NCI-H345 treated with DMSO at 0.1 percent for 48 hours (cell line): ENCODE measurements around the gene BAIAP2.

Experiments used
- DNase-seq: peaks from one replicate; lab custom pipeline; 2025; ENCODE audit not compliant: unreplicated experiment; lab: John Stamatoyannopoulos, UW

BAIAP2 gene

DNA sequence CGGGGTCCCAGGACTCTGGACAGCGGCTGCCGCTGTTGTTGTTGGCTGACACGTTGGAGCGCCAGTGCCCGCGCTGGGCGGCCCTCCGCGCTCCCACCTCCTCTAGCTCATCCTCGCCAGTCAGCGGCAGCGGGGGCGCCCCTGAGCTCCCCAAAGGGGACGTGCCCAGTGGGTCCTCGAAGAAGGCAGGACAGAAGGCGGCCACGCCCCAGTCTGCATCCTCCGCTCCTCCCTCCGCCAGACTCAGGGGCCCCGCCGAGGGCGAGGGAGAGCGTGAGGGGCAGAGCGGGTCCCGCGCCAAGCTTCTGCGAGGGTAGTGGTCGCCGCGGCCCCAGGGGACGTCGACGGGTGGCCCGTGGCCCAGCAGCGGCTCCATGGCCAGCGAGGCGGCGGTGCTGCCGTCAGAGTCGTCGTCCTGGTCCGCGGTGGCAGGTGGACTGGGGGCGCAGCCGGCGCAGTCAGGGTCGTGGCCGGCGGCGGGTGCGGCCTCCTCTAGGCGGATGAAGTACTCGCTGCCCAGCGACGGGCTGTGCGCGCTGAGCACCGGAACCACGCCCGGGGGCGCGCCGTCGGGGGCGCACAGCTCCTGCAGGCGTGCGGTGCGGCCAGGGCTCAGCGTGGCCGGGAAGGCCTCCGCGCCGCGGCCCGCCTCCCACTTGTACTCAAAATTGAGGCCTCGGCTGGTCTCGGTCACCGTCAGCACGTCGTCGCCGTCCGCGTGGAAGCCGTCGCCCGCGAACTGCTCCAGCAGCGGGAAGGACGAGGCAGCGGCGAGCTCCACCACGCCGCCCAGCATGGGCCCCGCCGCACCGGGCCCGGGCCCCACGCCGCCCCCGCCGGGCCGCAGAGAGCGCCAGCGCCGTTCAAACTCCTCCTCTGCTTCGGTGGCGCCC lies 87.1 kb downstream of the BAIAP2 start:
- DNase-seq = no peak

DNA sequence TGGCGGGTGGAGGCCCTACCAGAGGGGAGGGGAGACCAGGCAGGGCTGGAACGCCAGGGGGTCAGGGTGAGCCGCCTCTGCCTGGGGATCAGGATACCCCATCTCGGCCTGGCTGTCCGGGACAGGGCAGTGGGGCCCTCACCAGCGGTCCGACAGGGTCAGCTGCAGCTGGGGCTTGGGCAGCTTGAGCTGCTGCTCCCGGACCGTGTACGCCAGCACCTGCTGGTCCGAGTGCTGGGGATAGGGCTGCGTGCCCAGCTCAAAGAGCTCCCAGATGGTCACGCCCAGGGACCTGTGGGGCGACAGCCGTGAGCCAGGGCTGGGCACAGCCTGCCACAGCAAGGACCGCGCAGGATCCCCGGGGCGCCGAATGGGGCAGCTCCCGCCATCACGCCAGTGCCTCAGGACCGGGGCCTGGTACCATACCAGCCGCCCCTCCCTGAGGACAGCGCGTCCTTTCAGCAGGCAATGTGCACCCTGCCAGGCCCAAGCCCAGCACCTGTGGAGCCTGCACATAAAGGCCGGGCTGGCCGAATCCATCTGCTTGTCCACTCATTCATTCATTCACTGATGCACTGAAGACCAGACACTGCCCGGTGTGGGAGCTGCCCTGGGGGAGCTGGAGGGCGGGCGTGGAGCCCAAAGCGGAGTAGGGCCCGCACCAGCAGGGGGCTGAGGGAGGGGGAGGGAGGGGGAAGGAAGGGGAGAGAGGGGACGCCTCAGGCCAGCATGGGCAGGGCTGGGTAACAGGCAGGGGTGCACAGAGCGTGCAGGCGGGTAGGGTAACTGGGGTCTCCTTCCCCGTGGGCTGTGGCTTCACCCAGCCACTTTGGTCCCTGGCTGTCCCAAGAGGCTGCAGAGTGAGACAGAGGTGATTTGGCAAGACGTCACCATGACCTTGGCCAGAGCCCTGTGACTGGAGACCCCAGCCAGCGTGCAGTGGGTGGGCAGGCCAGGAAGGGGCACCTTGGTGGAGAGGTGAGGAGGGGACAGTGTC lies 88.4 kb downstream of the BAIAP2 start:
- DNase-seq = no peak

DNA sequence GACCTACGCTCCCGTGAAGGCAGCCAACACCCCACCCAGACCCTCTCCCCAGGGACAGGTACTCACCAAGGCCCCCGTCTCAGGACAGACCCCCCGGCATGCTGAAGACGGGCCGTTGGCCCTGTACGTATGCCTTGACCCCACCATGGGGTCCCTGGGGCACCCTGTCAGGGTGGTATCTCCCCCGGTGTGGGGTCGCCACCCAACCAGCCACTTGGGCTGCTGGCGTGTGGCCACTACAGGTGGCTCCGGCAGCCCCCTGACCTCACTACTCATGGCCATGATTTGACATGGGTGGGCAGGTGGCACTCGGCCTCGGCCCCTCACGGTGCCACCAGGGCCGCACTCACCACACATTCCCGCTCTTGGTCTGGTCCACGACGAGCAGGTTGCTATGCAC lies 89.4 kb downstream of the BAIAP2 start:
- no peak for DNase-seq

DNA sequence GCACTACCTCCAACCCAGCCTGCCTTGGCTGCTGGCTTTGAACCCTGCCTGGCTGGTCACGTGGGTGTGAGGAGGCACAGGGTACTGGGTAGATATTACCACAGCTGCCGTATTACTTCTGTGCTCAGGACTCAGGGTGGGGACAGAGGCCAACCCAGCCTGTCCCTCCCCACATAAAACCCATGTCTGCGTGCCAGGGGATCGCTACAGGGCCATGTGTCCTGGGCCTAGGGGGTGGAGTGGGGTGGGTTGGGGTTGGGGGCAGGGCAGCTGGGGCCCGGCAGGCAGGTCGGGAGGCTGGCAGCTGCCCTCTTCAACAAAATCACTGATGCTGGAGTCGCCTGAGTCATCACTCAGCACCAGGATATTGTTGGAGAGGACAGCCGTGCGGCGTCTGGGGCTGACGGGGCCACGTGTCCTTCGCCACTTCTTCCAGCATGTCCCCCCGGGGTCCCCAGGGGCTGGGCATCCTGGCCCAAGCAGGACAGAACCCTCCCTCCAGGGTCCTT lies 90.7 kb downstream of the BAIAP2 start:
- DNase-seq = peak; percentile 17

DNA sequence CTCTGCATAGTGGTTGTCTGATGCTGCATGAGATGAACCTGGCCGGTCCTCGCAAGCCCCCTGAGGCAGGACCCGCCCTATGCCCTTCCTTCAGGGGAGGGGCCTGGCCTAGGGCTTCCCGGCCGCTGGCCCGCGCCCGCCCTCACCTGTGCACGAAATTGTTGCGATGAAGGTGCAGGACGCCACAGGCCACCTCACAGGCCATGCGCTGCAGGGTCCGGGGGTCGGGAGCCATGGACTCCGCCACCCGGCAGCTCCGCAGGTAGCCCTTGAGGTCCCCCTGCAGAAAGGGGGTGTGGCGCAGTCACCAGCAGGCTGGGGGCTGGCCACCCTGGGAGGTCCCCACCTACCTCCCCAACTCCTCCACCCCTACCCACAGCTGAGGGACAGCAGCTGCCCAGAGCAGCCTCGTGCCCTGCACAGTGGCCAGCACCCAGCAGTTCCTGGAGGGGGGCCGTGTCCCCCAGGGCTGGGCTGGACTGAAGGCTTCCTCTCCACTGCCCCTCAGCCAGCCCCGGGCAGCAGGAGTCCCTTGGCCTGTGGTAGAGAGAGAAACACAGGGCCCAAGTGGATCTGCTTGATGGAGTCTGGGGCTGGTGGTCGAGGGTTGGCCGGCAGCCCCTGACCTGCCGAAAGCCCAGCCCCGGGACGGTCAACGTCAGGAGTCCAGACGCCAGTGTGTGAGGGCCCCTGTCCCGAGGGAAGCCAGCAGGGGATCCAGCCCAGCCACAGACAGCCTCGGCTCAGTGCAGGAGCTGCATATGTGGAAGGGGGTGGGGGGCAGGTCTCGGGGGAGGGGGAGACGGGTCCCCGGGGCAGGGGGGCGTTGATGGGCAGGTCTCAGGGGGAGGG lies 91.6 kb downstream of the BAIAP2 start:
- no peak for DNase-seq

DNA sequence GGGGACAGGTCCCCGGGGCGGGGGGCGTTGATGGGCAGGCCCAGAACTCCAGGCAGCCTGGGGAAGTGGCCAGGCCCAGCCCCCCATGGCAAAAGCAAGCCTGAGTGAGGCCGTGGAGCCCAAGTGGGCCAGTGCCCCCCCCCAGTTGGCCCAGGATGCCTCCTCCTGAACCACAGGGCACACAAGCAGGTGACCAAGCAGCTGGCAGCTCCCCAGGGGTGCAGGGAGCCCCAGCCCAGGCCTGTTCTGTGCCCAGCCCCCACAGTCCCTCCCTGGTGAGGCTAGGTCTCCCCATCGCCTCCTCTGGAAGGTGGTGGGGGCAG lies 92.1 kb downstream of the BAIAP2 start:
- no peak for DNase-seq

DNA sequence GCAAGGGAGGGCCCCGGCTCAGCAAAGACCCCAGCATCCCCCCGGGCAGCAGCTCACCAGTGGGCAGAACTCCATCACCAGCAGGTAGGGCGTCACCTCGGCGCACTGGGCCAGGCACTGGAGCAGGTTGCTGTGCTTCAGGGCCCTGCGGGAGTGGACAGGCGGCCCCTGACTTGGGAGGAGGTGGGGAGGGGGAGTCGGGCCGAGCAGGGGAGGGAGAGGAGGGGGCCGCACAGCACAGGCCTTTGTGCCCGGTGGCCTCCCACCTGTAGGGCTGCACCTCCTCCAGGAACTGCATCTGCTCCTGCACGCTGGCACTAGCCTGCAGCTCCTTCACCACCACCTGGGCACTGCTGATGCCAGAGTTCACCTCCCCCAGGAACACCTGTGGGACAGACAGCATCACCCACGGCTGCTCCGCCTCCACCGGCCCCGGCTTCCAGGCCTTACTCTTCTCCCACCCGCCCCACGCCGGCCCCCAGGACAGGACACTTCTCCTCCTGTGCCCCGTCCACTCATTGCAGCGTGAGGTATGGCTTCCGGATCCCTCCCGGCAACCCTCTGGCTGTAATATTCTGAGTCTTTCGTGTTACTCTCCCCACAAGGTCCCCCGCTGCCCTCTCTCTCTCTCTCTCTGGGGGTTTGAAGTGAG lies 92.7 kb downstream of the BAIAP2 start:
- DNase-seq = no peak

DNA sequence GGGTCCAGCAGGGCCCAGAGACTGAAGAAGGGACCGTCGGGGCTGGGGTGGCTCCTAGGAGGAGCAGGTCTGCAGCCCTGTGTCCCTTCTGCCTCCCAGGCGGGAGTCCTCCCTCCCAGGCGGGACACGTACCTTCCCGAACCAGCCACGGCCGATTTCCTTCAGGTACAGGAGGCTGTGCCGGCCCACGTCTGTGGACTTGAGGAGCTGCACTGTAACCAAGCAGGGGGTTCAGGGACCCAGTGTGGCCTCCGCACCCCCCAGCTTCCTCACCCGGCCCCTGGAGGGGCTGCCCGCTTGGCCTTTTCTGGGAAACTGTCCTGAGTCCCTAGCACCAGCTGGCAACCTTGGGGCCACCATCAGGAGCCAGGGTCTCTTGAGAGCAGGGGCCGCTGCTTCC lies 93.4 kb downstream of the BAIAP2 start:
- no peak for DNase-seq

DNA sequence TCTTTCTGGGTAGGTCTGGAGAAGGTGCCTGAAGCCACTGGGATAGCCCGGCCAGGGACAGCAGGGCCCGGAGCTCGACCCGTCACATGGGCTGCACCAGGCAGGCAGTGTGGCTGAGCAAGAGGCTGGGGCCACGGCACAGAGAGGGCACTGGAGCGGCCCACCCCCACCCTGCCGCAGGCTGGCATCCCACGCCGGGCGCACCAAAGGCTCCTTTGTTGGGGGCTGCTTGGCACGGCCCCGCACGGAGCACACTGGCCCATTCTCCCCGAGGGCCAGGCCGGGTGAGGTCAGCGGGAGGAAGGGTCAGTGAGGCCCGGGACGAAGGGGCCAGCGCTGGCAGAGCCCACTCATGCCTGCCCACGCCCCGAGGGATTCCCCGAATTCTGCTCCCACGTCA lies 93.8 kb downstream of the BAIAP2 start:
- DNase-seq = no peak

DNA sequence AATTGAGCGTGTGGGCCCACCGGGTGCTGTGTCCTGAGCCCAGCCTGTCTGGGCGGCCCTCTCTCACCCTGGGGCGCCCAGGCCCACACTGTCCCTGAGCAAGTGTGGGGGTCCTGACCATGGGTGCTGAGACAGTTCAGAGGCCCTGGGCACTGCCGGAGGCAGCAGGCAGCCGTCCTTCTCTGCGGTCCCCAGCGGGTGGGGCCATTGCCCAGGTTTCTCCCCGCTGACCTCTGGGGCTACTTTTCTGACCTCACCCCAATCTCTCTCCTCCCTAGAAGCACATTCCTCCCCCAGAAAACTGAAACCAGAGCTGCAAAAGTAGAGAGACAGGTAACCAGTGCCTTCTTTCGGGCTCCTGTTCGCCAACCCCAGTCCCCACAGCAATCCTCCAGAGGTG lies 94.3 kb downstream of the BAIAP2 start:
- no peak for DNase-seq

DNA sequence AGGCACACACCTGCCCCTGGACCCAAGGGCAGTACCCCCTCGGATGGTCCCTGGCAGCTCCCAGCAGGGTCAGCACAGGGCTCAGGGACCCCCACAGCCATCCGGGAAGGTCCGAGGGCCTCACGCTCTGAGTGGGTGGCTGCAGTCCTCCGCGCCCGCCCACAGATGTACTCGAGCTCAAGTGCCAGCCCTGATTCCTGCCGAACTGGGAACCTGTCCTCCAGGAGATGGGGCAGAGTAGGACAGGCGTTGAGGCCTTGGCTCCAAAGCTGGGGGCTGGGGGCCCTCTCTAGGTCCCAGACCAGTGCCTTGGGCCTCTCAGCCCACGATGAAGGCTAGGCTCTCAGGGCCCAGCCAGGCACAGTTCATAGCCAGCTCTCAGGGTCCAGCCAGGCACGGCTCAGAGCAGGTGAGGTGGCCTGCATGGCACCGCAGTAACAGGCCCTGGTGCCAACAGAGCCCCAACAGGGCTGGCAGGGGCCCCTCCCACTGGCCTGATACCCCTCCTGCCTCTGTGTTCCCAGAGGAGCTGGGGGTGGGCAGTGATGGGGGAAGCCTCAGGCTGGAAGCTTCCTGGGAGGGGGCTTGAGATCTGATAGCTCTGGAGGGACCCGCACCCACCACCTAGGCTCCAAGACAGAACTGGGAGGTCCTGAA lies 94.9 kb downstream of the BAIAP2 start:
- no peak for DNase-seq

DNA sequence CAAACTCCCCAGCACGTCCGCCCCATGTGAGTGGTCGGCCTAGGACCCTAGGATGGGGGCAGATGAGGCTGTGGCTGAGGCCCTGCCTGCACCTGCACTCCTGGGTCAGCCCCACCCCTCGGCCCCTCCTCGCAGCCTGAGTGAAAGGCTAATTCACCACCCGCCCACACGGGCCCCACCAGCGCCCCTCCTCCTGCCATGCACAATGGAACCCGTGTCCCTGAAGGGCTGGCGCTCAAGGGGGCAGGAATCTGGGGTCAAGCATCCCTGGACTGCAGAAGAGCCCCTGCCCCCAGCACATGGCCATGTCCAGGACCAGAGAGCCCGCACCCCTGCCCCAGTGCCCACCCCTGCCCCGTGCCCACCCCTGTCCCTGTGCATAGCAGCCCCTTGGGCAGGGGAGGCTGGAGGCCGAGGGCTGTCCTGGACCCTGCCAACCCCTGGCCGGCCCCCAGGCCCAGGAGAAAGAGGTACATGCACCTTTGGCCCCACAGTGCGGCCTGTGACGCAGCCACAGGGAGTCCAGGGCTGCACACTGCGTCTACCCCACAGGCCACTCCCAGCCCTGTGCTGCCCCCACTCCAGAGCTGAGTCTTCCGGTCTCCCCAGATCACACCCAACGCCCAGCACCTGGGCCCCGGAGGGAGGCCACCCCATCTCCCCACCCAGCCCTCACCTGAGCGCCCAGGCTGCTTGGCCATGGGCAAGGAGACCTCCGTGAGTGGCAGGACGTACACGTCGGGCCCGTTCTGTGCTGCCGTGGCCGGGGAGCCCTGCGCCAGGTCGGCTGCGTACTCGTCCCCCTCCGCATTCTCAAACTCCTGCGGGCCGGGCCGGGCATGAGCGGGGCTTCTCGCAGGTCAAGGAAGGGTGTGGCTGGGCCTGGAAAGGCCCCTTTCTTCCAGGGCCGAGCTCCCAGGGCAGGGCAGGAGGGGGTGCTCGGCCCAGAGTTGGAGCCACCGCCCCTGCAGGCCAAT lies 95.7 kb downstream of the BAIAP2 start:
- no peak for DNase-seq

DNA sequence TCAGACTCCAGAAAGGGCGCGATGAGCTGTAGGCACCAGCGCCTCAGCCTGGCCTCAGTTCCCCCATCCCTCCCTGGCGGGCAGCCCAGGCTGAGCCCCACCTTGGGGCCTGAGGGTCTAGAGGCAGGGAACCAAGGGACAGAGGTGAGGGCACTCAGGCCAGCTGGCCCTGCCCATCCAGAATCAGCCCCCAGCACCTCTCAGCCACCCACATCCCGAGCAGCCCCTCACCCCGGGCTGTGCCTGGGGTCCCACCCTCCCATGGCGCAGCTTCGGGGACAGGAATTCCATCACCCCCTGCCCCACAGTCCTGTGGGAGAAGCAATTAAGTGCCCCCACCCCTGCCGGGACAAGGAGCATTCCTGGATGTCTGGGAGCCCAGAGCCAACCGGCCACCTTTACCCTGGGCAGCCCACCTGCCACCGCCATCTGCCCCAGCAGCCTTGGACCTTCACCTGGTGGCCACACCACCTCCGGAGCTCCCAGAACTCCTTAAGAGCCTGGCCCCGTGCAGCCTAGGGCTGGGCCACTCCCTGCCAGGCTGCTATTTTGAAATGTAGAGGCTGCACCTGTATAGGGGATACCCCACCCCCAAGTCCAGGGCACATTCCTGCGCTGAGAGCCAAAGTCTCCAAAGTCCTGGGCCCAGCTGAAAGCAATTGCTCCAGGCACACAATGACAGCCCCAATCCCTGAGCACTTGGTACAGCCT lies 96.7 kb downstream of the BAIAP2 start:
- no peak for DNase-seq

DNA sequence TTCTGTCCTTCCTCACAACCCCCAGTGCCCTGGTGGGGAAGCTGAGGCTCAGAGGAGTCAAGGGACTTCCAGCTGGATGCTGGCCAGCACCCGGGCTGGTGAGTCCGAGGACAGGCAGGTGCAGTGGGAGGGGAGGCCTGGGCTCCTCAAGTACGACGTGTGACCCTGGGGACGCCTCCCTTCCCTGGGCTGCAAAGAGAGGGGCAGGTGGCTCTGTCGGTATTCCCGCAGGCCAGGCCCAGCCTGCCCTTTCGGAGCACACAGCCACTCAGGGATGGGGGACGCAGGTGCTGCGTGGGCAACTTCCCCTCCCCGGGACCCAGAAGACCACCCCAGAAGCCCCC lies 97.2 kb downstream of the BAIAP2 start:
- no peak for DNase-seq

DNA sequence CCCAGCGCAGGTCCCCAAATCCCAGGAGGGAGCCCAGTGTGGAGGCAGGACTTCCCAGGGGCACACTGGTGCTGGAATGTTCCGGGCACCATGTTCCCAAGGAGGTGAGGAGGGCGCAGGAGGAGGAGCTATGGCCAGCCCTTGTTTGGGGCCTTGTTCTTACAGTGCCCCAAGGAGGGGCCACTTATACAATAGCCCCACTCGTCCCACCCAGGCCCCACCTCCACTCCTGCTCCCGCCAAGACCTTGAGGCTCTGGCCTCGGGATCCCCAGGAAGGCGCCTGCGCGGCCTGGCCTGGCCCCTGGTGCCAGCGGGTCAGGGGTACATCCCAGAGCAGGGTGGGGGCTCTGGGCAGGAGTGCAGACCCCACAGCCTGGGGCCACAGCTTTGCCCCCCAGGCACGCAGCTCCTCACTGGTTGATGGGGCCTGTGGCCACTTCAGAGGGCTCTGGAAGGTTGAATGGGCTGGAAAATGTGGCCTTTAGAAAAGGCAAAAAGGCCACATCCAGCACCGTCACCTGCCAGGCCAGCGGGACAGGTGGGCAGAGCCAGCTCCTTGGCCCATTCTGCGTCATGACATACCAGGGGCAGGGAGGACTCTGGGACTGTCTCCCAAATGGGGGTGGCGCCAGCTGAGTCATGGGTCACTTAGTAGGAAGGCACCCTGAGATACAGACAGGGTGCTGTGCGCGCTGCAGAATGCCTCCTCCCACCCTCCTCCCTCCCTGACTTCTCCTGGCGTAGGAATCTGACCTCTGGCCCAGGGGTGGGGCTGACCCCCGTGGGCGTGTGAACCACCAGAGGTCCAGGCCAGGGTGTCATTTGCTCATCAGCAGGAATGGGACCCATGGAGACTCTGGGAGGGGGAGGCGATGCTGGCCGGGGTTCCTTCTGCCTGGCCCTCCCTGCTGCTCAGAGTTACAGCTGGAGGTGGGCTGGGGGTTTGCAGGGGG lies 98.1 kb downstream of the BAIAP2 start:
- no peak for DNase-seq

DNA sequence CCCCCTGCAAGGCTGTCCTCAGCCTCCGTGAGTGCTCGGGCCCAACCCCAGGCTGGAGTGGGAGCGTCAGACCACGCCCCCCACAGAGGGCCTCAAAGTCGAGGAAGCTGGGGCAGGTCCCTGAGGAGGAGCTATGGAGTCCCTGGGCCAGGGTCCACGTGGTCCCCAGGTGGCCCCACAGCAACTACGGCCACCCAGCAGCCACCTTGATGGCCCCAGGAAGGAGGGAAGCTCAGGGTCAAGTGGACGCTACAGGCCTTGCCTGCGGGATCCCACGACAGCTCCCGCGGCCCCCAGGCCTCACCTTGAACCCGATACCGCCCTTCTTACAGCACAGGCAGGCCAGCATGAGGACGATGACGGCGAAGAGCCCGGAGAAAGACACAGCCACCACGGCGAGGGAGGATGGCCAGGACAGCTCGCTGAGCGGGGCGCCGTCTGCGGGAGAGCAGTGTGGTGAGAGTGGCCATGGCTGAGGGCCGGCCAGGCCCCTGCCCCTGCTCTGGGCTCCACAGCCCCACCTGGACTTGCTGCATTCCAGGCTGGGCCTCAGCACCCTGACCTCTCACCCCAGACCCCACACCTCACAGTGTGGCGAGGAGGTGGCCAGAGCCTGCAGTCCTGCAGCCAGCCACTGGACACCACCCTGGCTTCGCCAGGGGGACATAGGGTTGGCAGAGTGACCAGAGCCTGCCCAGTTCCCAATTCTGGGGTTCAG lies 99.3 kb downstream of the BAIAP2 start:
- no peak for DNase-seq
